Uterus (tissue), 4 donors: ENCODE results near the gene ST3GAL6. TPM values are rescaled to one million over a fixed set of nuclear protein-coding genes. Genes with fewer than 3 reads are reported as not detected.

Experiments
- DNase-seq, 2 donors: peaks; one replicate each; pipeline ENCODE4 v3.0.0-alpha.2; 2019 to 2020
- H3K27ac ChIP-seq, 2 donors: fragments of 200-600 bp; sonication (generic); 1 replicate in 1 of 2; 2 replicates in 1 of 2; pipeline ENCODE4 v1.5.1; 2016 to 2018
- H3K27me3 ChIP-seq, 2 donors: fragments of 200-600 bp; sonication (generic); one replicate each; pipeline ENCODE4 v1.5.1; 2018 to 2019; ENCODE audit warnings: control low read depth in 1 of 2
- H3K36me3 ChIP-seq, 2 donors: fragments of 200-600 bp; sonication (generic); one replicate each; pipeline ENCODE4 v1.5.1; 2019; ENCODE audit warnings: control low read depth in 1 of 2
- H3K4me1 ChIP-seq, 2 donors: fragments of 200-600 bp; sonication (generic); one replicate each; pipeline ENCODE4 v1.5.1; 2018 to 2019; ENCODE audit warnings: control low read depth in 1 of 2
- H3K4me3 ChIP-seq, 2 donors: fragments of 200-600 bp; sonication (generic); 1 replicate in 1 of 2; 2 replicates in 1 of 2; pipeline ENCODE4 v1.5.1; 2018 to 2019; ENCODE audit warnings: mild to moderate bottlenecking in 1 of 2
- H3K9me3 ChIP-seq, 2 donors: fragments of 200-600 bp; sonication (generic); one replicate each; pipeline ENCODE4 v1.5.1; 2019; ENCODE audit warnings: control low read depth in 1 of 2
- POLR2A ChIP-seq, 2 donors: fragments of 450-650 bp; IDR thresholded peaks; one replicate each; pipeline ENCODE4 v1.6.1; 2016; ENCODE audit warnings: antibody characterized with exemption in 2 of 2, mild to moderate bottlenecking in 1 of 2, moderate library complexity in 1 of 2
- intact Hi-C: fragments of 100-400 bp; cut with DNase I; formaldehyde crosslinking; loops from one replicate; pipeline ENCODE4 v1.15.1; 2023; ENCODE audit warnings: low total_unique reads
- total RNA-seq, 4 donors: library from RNA; depleted of rRNA in 3 of 4; stranded (reverse); fragments of >200 nt in 3 of 4; gene quantifications; one replicate each; pipeline versions ENCODE4 v1.1.0 to v1.2.4, GENCODE V29; 2014 to 2023
- TF ChIP-seq, protein P1 (sequence below), 4 experiments: fragments of 200-600 bp in 2 of 4; fragments of 450-650 bp in 2 of 4; sonication (generic) in 2 of 4; IDR thresholded peaks; one replicate each; pipeline ENCODE4 v1.5.1; 2016 to 2019; ENCODE audit warnings: antibody characterized with exemption in 4 of 4, mild to moderate bottlenecking in 2 of 4, moderate library complexity in 1 of 4
- donor health status: DM: yes; HTN: yes; CAD: no.

The ST3GAL6 gene
- total RNA-seq, 4 donors from 2014 or later = 1.8 to 14.9 (median 9.6) TPM

DNA sequence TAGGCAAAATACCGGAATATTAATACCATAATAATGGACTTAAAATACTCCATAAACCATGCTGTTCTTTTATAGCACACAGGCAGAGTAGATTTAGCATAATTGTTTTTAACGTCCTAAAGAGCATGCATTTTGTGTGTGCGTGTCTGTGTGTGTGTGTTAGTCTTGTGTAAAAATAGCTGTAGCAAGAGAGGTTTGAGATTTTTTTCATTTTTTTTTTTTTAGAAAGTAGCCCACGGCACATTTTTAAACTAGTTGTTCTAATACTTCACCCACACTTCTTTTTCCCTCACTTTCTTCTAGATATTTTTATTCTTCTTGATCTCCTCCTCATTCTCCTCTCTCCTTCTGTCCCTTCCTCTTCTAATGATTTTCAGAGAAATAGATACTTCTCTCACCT lies 7.5 kb upstream of the ST3GAL6 start:
- Histone ChIP-seq H3K9me3 (no peaks in the 10 kb centered on the region), H3K27me3 (no peaks in the 10 kb centered on the region), H3K4me1 (no peaks in the 10 kb centered on the region), H3K27ac (no peak overlapping the region), H3K4me3 (no peak overlapping the region), H3K36me3 (no peaks in the 10 kb centered on the region)
- intact Hi-C loops = no loop called here
- no peak for DNase-seq
- TF ChIP-seq, protein P1, sequence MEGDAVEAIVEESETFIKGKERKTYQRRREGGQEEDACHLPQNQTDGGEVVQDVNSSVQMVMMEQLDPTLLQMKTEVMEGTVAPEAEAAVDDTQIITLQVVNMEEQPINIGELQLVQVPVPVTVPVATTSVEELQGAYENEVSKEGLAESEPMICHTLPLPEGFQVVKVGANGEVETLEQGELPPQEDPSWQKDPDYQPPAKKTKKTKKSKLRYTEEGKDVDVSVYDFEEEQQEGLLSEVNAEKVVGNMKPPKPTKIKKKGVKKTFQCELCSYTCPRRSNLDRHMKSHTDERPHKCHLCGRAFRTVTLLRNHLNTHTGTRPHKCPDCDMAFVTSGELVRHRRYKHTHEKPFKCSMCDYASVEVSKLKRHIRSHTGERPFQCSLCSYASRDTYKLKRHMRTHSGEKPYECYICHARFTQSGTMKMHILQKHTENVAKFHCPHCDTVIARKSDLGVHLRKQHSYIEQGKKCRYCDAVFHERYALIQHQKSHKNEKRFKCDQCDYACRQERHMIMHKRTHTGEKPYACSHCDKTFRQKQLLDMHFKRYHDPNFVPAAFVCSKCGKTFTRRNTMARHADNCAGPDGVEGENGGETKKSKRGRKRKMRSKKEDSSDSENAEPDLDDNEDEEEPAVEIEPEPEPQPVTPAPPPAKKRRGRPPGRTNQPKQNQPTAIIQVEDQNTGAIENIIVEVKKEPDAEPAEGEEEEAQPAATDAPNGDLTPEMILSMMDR (IDR thresholded peaks at IDR 0.05) = no peak
- TF ChIP-seq POLR2A (IDR thresholded peaks at IDR 0.05) = no peak

DNA sequence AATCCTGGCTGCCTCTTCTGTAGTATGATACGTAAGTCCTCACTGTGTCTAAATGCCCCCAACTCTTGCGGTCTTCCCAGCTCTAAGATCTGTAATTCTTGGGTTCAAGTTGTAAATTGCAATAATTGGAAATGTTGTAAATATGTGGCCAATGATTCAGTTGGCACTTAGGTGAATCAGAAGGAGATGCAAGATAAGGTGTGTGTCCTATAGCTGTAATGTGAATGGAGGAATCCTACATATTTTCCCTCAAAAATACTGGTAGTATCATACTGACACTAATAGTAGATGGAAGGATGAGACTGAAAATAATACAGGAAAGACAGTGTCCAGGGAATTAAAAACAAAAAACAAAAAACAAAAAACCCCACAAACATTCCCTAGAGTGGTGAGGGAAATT lies 3.5 kb upstream of the ST3GAL6 start:
- intact Hi-C loops = no loop called here
- no peaks in the 10 kb centered on the region for H3K9me3 ChIP-seq
- TF ChIP-seq, protein P1 (IDR thresholded peaks at IDR 0.05) = no peak
- TF ChIP-seq POLR2A (IDR thresholded peaks at IDR 0.05) = no peak
- no peaks in the 10 kb centered on the region for H3K27me3 ChIP-seq
- H3K27ac ChIP-seq = no peak overlapping the region
- no peaks in the 10 kb centered on the region for H3K4me1 ChIP-seq
- no peak overlapping the region for H3K4me3 ChIP-seq
- H3K36me3 ChIP-seq = no peaks in the 10 kb centered on the region
- no peak for DNase-seq

DNA sequence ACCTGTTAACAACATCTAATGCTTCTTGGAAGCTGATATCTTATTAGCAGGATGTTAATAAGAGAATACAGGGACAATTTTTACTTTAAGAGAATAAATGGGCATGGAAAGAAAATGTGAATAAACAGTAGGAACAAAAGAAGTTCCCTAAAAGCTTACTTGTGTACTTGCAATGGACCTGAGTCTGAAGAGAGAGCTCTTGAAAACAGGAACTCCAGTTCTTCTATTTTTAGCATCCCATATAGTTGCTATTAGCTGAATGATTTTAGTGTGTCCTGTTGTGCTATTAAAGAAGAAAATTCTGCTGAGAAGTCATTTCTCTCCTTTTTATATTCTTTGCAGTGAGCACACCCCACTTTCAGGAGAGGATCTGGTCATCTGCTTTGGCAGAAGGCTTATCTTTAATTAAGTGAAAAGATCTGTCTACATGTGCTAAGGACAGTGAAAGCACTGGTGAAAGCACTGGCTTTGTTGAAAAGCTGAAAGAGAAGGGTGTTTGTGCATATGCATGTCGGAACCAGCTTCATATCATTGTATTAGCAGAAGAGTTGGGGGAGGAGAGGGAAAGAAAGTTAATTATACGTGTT lies 1.4 kb upstream of the ST3GAL6 start:
- Histone ChIP-seq H3K36me3 (no peaks in the 10 kb centered on the region), H3K4me1 (no peaks in the 10 kb centered on the region), H3K27me3 (no peaks in the 10 kb centered on the region), H3K27ac (no peak overlapping the region), H3K4me3 (no peak overlapping the region), H3K9me3 (no peaks in the 10 kb centered on the region)
- no peak for TF ChIP-seq POLR2A (IDR thresholded peaks at IDR 0.05)
- TF ChIP-seq, protein P1 (IDR thresholded peaks at IDR 0.05) = no peak
- intact Hi-C loops = no loop called here
- no peak for DNase-seq

DNA sequence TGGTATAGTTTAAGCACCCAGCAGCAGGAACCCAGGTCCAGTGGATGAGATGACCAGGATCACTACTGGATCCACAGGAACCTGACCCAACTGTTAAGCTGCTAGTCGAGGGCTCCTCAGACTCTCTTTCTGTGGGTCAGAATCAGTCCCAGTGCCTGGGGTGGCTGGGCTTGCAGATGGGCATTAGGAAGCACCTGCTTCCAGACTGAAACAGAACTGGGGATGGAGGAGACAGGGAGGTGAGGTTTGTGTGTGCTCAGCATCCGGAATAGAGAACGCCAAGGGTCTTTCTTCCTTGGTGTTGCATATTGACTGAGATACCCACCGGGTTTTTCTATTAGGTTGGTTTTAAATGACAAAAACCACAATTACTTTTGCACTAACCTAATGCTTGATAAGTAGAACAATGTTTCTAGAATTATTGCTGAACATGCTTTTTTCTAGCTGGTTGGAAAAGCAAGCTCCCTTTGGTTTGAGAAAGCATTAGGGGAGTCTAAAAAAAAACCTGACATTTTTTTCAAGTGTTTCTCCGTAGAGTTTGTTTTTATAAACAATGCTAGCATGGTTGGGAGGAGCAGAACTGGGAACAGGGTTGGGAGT lies 779 bp downstream of the ST3GAL6 start:
- Histone ChIP-seq H3K9me3 (no peaks in the 10 kb centered on the region), H3K27ac (no peak overlapping the region), H3K27me3 (no peaks in the 10 kb centered on the region), H3K4me1 (no peaks in the 10 kb centered on the region), H3K36me3 (no peaks in the 10 kb centered on the region), H3K4me3 (no peak overlapping the region)
- DNase-seq = no peak
- intact Hi-C loops = no loop called here
- TF ChIP-seq, protein P1 (IDR thresholded peaks at IDR 0.05) = no peak
- no peak for TF ChIP-seq POLR2A (IDR thresholded peaks at IDR 0.05)

DNA sequence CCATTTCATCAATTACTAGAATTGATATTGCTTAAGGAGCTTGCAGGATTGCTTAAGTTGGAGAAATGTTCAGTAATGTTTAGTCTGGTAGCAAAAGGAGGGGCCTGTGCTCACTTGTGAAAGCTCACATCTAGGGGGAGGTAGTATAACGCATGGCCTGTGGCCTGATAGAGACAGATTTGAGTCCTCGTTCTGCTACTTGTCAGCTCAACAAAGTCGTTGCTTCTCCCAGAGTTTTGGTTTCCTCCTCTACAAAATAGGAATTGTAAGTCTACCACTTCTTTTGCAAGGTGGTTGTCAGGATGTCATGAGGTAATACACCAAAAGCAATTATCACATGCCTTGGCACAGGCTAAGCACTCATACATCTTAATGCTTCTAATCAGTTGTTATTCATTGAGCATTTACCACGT lies 1.3 kb downstream of the ST3GAL6 start:
- no peak for DNase-seq
- Histone ChIP-seq H3K4me3 (no peak overlapping the region), H3K9me3 (no peaks in the 10 kb centered on the region), H3K27ac (no peak overlapping the region), H3K36me3 (no peaks in the 10 kb centered on the region), H3K27me3 (no peaks in the 10 kb centered on the region), H3K4me1 (no peaks in the 10 kb centered on the region)
- TF ChIP-seq POLR2A (IDR thresholded peaks at IDR 0.05) = no peak
- TF ChIP-seq, protein P1 (IDR thresholded peaks at IDR 0.05) = no peak
- intact Hi-C loops = no loop called here
